Peyer's patch (tissue), 4 donors: ENCODE results near the gene DSCAML1.

Experiments used
- CTCF ChIP-seq, 6 experiments: fragments of 450-650 bp in 4 of 6; fragments of 200-600 bp in 2 of 6; sonication (generic) in 1 of 6; IDR thresholded peaks; one replicate each; pipeline ENCODE4 v1.5.1; 2017 to 2019; ENCODE audit warnings: antibody characterized with exemption in 6 of 6, mild to moderate bottlenecking in 3 of 6, moderate library complexity in 1 of 6
- POLR2A ChIP-seq, 2 donors: fragments of 450-650 bp; IDR thresholded peaks; one replicate each; pipeline ENCODE4 v1.5.1; 2017; ENCODE audit warnings: antibody characterized with exemption in 2 of 2, mild to moderate bottlenecking in 2 of 2, moderate library complexity in 2 of 2

GRCh38 chr11:117391181-117391580 lies 405.8 kb downstream of the DSCAML1 start:
- TF ChIP-seq CTCF (IDR thresholded peaks at IDR 0.05) (no peak), POLR2A (IDR thresholded peaks at IDR 0.05) (no peak)
